AG10803 (cell line): ENCODE results near the gene CNIH2.

ENCODE experiments used
- DNase-seq: peaks from one replicate; pipeline ENCODE4 v3.0.0; 2010; ENCODE audit warnings: low read depth
- H3K4me3 ChIP-seq: 2 replicates; pipeline ENCODE4 v1.5.1; 2011; ENCODE audit warnings: mild to moderate bottlenecking, low read length, control low read depth
- TF ChIP-seq, protein P1 (sequence below): conservative IDR thresholded peaks from 2 replicates; pipeline ENCODE4 v1.5.1; 2011; ENCODE audit warnings: mild to moderate bottlenecking, low read length, control low read depth, inconsistent platforms

CNIH2 gene

DNA sequence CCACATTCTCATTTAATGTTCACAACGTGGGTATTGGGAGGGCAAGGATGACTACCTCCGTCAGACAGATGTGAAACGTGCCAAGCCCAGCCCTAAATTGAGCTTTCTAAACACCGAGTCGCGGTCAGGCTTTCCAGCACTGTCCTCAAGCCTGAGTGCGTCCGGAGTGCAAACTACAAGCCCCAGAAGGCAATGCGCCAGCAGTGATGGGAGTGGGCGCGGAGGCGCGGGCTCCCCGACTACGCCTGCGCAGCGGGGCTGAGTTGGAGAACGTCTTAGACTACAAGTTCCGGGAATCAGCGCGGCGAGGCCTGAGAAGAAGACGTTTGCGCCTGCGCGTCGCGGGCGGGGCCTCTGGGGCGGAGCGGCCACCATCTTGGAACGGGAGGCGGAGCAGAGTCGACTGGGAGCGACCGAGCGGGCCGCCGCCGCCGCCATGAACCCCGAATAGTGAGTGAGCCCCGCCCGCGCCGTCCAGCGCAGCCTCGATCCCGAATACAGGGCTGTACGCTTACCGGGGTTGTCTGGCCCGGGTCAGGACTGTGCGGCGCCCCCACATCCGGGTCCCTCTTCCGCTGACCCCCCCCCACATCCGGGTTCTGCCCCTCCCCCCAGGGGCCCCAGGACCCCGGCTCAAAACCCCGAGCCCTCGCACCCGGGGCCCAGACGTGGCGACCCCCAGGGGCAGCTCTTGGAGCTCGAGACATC is 9.6 kb upstream of the CNIH2 start, which contains the start of gene RAB1B:
RAB1B (plus strand) TSS at position 396 of the 708 bp plus-strand sequence; CDS start at position 437, 41 bp downstream.
- peak within 1 kb of the TSS; percentile 99 for H3K4me3 ChIP-seq
- DNase-seq = peak; percentile 99
- TF ChIP-seq, protein P1, sequence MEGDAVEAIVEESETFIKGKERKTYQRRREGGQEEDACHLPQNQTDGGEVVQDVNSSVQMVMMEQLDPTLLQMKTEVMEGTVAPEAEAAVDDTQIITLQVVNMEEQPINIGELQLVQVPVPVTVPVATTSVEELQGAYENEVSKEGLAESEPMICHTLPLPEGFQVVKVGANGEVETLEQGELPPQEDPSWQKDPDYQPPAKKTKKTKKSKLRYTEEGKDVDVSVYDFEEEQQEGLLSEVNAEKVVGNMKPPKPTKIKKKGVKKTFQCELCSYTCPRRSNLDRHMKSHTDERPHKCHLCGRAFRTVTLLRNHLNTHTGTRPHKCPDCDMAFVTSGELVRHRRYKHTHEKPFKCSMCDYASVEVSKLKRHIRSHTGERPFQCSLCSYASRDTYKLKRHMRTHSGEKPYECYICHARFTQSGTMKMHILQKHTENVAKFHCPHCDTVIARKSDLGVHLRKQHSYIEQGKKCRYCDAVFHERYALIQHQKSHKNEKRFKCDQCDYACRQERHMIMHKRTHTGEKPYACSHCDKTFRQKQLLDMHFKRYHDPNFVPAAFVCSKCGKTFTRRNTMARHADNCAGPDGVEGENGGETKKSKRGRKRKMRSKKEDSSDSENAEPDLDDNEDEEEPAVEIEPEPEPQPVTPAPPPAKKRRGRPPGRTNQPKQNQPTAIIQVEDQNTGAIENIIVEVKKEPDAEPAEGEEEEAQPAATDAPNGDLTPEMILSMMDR = no peak

DNA sequence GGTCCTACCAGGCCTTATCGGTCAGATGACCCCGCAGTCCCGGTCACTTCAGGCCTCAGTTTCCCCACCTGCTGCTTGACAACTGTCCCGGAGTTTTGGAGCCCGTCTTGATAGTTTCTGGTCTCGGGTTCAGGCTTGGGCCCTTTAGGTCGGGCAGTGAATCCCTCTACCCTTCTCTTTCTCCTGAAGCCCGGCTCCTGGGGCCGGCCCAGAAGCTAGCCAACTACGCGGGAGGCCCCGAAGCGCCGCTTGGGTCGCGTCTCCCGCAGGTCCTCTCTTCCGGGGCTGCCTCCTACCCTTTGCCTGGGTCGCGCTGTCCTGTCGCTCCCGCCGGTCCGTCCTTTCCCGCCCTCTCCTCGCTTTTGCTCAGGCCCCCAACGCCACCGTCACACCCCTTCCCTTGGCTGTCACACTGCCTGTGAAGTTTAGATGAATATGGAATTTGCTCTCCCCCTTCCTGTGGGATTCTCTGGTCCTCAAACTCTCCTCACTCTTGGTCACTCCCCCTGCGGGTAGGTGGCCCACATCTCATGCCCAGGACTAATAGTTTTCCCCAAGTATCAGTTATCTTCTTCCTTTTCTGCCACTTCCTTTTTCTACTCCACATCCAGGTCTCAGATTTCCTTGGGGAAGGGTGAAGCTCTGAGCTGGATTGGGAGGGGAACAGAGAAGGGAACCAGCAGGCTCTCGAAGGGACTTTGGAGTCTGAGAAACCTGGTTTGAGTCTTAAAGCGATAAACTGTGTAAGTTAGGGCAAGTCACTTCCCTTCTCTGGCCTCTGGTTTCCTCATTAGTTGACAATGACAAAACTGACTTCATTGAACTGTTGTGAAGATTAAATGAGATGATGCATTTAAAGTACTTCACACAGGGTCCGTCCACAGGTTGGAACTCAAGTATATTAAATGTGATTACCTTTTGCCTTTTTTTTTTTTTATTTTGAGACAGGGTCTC is 8.7 kb upstream of the CNIH2 start:
- TF ChIP-seq, protein P1 = peak; percentile 48
- peak; percentile 54 for DNase-seq
- H3K4me3 ChIP-seq = peak overlapping the region; percentile 99

DNA sequence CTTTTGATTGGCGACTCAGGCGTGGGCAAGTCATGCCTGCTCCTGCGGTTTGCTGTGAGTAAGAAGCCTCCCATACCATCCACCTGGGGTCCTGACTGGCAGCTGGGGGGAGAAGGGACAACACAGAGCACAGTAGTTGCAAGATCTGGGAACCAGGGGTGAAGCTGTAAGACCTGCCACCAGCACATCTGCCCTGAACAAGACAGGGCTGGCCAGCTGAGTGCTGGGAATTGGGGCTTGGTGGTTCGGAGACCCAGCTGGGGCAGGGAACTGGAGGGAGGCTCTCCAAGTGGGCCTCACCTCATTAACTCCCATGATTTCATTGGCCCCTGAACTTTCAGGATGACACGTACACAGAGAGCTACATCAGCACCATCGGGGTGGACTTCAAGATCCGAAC is 6.2 kb upstream of the CNIH2 start:
- DNase-seq = no peak
- no peak overlapping the region for H3K4me3 ChIP-seq
- TF ChIP-seq, protein P1 = no peak

DNA sequence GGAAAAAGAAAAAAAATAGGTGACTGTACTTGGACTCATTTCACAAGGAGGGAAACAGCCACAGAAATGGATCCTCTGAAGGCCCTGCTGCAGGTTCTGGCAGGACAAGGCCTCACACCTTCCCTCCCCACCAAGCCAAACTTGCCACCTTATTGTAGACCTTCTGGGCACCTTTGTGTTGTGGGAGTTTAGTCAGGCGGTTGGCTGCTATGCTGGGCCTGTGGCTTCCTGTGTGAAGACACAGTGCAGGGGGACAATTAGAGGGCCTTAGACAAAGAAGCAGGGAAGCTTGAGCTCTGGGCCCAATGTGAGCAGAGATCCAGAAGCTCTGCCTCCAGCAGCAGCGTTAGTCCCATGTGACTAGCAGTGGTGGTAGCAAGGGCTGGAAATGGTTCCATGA is 5.4 kb upstream of the CNIH2 start:
- TF ChIP-seq, protein P1 = no peak
- no peak overlapping the region for H3K4me3 ChIP-seq
- DNase-seq = no peak

DNA sequence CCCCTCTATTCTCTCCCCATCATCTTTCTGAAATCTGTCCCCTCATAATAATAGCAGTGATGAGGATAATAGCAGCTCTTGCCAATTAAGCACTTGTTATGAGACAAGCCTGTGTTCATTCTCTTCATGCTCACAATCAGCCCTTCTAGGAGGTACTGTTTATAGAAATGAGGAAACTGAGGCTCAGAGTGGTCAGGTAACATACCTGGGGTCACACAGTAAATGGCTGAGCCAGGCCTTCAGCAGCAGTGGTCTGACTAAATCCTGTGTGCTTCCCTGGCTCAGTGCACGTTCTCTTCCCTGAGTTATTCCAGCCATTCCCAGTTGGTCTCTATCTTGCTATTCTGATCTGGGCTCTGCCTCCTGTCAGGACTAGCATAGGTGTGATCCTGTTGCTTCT is 3.8 kb upstream of the CNIH2 start:
- TF ChIP-seq, protein P1 = no peak
- no peak overlapping the region for H3K4me3 ChIP-seq
- DNase-seq = no peak

DNA sequence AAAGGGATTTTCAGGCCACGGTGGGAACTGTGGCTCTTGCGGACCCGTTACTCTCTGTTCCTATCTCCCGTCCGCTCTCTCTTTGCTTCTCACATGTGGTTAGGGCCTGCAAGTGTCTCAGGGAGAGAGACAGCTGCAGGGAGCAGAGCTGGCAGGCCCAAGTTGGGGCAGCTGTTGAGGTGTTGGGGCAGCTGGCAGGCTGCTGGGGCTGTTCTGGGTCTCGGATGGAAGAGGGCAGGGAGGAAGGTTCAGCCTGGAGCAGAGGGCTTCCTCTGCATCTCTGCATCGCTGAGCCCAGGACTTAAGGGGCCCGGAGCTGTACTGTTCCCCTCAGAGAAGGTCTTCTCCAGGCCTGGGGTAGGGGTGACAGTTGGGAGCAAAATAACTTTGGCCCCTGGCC is 2.6 kb upstream of the CNIH2 start:
- no peak for DNase-seq
- no peak overlapping the region for H3K4me3 ChIP-seq
- TF ChIP-seq, protein P1 = no peak
